ENCODE measurements around the gene BAX.

DNA sequence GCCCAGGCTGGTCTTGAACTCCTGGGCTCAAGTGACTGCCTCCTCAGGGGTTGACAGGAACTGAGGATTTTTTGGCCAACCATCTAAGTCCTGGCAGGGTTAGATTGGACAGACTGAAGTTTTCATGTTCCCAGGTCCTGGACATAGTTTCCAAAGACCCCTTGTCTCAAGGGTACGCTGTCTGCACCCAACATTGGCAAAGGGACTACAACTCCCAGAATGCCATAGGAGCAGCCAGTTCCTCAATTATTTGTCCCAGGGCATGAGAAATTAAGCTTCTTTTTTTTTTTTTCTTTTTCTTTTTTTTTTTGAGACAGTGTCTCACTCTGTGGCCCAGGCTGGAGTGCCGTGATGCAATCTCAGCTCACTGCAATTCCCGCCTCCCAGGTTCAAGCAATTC lies 31.5 kb downstream of the BAX start:
- TF ChIP-seq EZH2 (IDR thresholded peaks at IDR 0.05; ENCODE audit: borderline replicate concordance, insufficient read depth, low read depth, low read length, poor library complexity, severe bottlenecking): no peak
- TF ChIP-seq, protein P1, sequence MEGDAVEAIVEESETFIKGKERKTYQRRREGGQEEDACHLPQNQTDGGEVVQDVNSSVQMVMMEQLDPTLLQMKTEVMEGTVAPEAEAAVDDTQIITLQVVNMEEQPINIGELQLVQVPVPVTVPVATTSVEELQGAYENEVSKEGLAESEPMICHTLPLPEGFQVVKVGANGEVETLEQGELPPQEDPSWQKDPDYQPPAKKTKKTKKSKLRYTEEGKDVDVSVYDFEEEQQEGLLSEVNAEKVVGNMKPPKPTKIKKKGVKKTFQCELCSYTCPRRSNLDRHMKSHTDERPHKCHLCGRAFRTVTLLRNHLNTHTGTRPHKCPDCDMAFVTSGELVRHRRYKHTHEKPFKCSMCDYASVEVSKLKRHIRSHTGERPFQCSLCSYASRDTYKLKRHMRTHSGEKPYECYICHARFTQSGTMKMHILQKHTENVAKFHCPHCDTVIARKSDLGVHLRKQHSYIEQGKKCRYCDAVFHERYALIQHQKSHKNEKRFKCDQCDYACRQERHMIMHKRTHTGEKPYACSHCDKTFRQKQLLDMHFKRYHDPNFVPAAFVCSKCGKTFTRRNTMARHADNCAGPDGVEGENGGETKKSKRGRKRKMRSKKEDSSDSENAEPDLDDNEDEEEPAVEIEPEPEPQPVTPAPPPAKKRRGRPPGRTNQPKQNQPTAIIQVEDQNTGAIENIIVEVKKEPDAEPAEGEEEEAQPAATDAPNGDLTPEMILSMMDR (IDR thresholded peaks at IDR 0.05): no peak
